Loucy (cell line): Measurements from ENCODE around the gene CCDC38.
"Not testable (repeated sequence)": the region's sequence is repeated elsewhere in the genome, so short reads cannot be mapped to it uniquely, and the experiment has no call there.

Experiments
- H2AFZ ChIP-seq: fragments of 200-600 bp; sonication (generic); 2 replicates; pipeline ENCODE4 v1.6.0; 2016; ENCODE audit warnings: antibody characterized with exemption, mild to moderate bottlenecking, low read length, moderate library complexity
- H3F3A ChIP-seq: fragments of 200-600 bp; 2 replicates; pipeline ENCODE4 v1.6.0; 2016; ENCODE audit warnings: antibody characterized with exemption, low read depth, mild to moderate bottlenecking
- H3K27me3 ChIP-seq: fragments of 200-600 bp; sonication (generic); 2 replicates; pipeline ENCODE4 v1.6.1; 2014; ENCODE audit warnings: low read length, mild to moderate bottlenecking; ENCODE audit not compliant: insufficient read depth, poor library complexity, severe bottlenecking
- H3K36me3 ChIP-seq: fragments of 200-600 bp; sonication (generic); 2 replicates; pipeline ENCODE4 v1.6.1; 2016; ENCODE audit warnings: low read length; ENCODE audit not compliant: insufficient read depth
- H3K4me1 ChIP-seq: fragments of 200-600 bp; sonication (generic); 2 replicates; pipeline ENCODE4 v1.5.1; 2014; ENCODE audit warnings: low read length, mild to moderate bottlenecking; ENCODE audit not compliant: insufficient read depth, poor library complexity, severe bottlenecking
- H3K4me2 ChIP-seq: fragments of 200-600 bp; sonication (generic); 2 replicates; pipeline ENCODE4 v1.6.0; 2014; ENCODE audit warnings: antibody characterized with exemption, low read length, low read depth, mild to moderate bottlenecking; ENCODE audit not compliant: poor library complexity, severe bottlenecking
- H3K4me3 ChIP-seq: fragments of 200-600 bp; sonication (generic); 2 replicates; pipeline ENCODE4 v1.5.1; 2014; ENCODE audit warnings: low read length, mild to moderate bottlenecking, mixed read lengths; ENCODE audit not compliant: poor library complexity, severe bottlenecking
- H3K79me2 ChIP-seq: fragments of 200-600 bp; sonication (generic); 2 replicates; pipeline ENCODE4 v1.6.1; 2014; ENCODE audit warnings: low read length; ENCODE audit not compliant: insufficient read depth
- H3K9ac ChIP-seq: fragments of 200-600 bp; sonication (generic); 2 replicates; pipeline ENCODE4 v1.6.0; 2014; ENCODE audit warnings: mild to moderate bottlenecking, low read depth, low read length, moderate library complexity; ENCODE audit not compliant: poor library complexity, severe bottlenecking
- H3K9me2 ChIP-seq: fragments of 200-600 bp; sonication (generic); replicated peaks from 2 replicates; pipeline ENCODE4 v1.6.1; 2016; ENCODE audit warnings: low read depth, low read length, mixed read lengths
- H3K9me3 ChIP-seq: fragments of 200-600 bp; sonication (generic); 2 replicates; pipeline ENCODE4 v1.6.1; 2014; ENCODE audit warnings: mild to moderate bottlenecking, antibody characterized with exemption, low read length, low read depth; ENCODE audit not compliant: insufficient read depth
- H4K20me1 ChIP-seq: fragments of 200-600 bp; sonication (generic); 2 replicates; pipeline ENCODE4 v1.6.0; 2014; ENCODE audit warnings: antibody characterized with exemption, low read length, mild to moderate bottlenecking; ENCODE audit not compliant: insufficient read depth, poor library complexity, severe bottlenecking
- EZH2phosphoT487 ChIP-seq: fragments of 200-600 bp; IDR thresholded peaks from 2 replicates; pipeline ENCODE4 v1.6.1; 2018; ENCODE audit warnings: antibody characterized with exemption, mild to moderate bottlenecking, moderate library complexity, borderline replicate concordance
- TF ChIP-seq, protein P1 (sequence below): fragments of 200-600 bp; sonication (generic); conservative IDR thresholded peaks from 2 replicates; pipeline ENCODE4 v1.5.1; 2014; ENCODE audit warnings: mild to moderate bottlenecking, antibody characterized with exemption, low read length

The CCDC38 gene

GRCh38 chr12:95852133-95852532 lies 90.3 kb downstream of the CCDC38 start:
- H3K4me2 ChIP-seq: no peak overlapping the region
- no peaks in the 10 kb centered on the region for H3K4me1 ChIP-seq
- H3K27me3 ChIP-seq: no peaks in the 10 kb centered on the region
- no peaks in the 10 kb centered on the region for H3K9me3 ChIP-seq
- H3K9me2 ChIP-seq: no peaks in the 10 kb centered on the region
- H3K79me2 ChIP-seq: no peaks in the 10 kb centered on the region
- no peaks in the 10 kb centered on the region for H3F3A ChIP-seq
- no peak overlapping the region for H3K4me3 ChIP-seq
- no peaks in the 10 kb centered on the region for H4K20me1 ChIP-seq
- no peak overlapping the region for H2AFZ ChIP-seq
- H3K36me3 ChIP-seq: no peaks in the 10 kb centered on the region
- TF ChIP-seq, protein P1, sequence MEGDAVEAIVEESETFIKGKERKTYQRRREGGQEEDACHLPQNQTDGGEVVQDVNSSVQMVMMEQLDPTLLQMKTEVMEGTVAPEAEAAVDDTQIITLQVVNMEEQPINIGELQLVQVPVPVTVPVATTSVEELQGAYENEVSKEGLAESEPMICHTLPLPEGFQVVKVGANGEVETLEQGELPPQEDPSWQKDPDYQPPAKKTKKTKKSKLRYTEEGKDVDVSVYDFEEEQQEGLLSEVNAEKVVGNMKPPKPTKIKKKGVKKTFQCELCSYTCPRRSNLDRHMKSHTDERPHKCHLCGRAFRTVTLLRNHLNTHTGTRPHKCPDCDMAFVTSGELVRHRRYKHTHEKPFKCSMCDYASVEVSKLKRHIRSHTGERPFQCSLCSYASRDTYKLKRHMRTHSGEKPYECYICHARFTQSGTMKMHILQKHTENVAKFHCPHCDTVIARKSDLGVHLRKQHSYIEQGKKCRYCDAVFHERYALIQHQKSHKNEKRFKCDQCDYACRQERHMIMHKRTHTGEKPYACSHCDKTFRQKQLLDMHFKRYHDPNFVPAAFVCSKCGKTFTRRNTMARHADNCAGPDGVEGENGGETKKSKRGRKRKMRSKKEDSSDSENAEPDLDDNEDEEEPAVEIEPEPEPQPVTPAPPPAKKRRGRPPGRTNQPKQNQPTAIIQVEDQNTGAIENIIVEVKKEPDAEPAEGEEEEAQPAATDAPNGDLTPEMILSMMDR: no peak
- no peak for TF ChIP-seq EZH2phosphoT487
- no peak overlapping the region for H3K9ac ChIP-seq

GRCh38 chr12:95851606-95852005 lies 90.8 kb downstream of the CCDC38 start:
- Histone ChIP-seq H3K36me3 (no peaks in the 10 kb centered on the region), H3K4me1 (no peaks in the 10 kb centered on the region), H3F3A (no peaks in the 10 kb centered on the region), H3K4me3 (no peak overlapping the region), H4K20me1 (no peaks in the 10 kb centered on the region), H2AFZ (no peak overlapping the region), H3K27me3 (no peaks in the 10 kb centered on the region), H3K4me2 (no peak overlapping the region), H3K79me2 (no peaks in the 10 kb centered on the region), H3K9me3 (no peaks in the 10 kb centered on the region), H3K9me2 (no peaks in the 10 kb centered on the region), H3K9ac (no peak overlapping the region)
- TF ChIP-seq, protein P1: no peak
- TF ChIP-seq EZH2phosphoT487: no peak

DNA sequence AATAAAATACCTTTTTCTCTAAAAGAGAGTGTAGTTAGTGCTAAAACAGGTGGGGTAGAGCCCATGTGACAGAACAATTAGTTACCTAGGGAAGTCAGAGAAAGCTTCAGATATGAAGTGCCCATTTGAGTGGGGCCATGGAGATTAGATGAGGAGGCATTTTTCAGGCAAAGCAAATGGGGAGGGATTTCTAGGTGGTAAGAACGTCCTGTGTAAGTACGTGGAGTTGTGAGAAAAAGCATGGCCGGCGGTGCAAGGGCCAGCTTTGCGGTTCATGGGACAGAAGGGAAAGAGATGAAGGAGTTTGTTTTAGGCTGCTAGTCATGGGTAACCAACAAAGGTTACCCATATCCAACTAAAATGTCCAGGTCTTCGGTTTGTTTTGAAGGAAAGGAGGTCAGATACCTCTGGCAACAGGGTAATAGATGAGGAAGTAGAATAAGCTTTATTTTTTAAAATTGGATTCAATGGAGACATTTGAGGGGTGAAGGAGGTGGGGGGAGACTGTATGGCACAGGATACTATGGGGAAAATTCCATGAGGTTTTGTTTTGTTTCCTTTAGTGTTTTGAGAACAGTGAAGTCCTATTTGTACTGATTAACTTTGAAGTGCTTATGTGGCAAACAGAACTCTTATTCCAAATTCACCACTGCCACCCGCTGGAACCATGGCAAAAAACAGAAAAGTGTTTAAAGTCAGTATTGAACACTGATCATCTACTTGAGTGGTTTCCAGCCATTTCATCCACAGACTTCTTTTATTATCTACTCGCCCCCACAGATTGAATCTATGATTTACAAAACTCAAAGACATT lies 93.6 kb downstream of the CCDC38 start:
- no peaks in the 10 kb centered on the region for H3F3A ChIP-seq
- no peak overlapping the region for H3K4me2 ChIP-seq
- H2AFZ ChIP-seq: 0 out of 2 replicates have a peak overlapping the region, but pooled peaks have one; percentile 32
- no peaks in the 10 kb centered on the region for H3K79me2 ChIP-seq
- H4K20me1 ChIP-seq: no peaks in the 10 kb centered on the region
- no peaks in the 10 kb centered on the region for H3K4me1 ChIP-seq
- H3K9me2 ChIP-seq: no peaks in the 10 kb centered on the region
- no peak for TF ChIP-seq EZH2phosphoT487
- TF ChIP-seq, protein P1: peak; percentile 54
- H3K4me3 ChIP-seq: no peak overlapping the region
- no peaks in the 10 kb centered on the region for H3K36me3 ChIP-seq
- H3K9me3 ChIP-seq: no peaks in the 10 kb centered on the region
- no peaks in the 10 kb centered on the region for H3K27me3 ChIP-seq
- H3K9ac ChIP-seq: no peak overlapping the region

DNA sequence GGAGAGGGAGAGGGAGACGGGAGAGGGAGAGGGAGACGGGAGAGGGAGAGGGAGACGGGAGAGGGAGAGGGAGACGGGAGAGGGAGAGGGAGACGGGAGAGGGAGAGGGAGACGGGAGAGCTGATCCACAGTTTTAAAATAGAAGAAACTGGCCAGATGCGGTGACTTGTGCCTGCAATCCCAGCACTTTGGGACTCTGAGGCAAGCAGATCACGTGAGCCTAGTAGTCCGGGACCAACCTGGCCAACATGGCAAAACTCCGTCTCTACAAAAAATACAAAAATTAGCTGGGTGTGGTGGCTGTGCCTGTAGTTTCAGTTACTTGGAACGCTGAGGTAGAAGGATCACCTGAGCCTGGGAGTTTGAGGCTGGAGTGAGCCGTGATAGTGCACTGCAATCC lies 100.0 kb downstream of the CCDC38 start:
- not testable (repeated sequence) for H3K9me2 ChIP-seq, H3K4me3 ChIP-seq, H3K9me3 ChIP-seq, H2AFZ ChIP-seq, H3K4me1 ChIP-seq, H4K20me1 ChIP-seq, H3K27me3 ChIP-seq, H3F3A ChIP-seq, H3K9ac ChIP-seq, H3K79me2 ChIP-seq, H3K4me2 ChIP-seq, H3K36me3 ChIP-seq
